ENCODE results near the gene RIOX2.
"Not testable (repeated sequence)": the region's sequence is repeated elsewhere in the genome, so short reads cannot be mapped to it uniquely, and the experiment has no call there.

Gene RIOX2

GRCh38 chr3:97971679-97972567, at the start of gene RIOX2:
RIOX2 (minus strand) TSS chr3:97972431; CDS start chr3:97967593, 4,838 bp downstream.
- peak; percentile 92 for DNase-seq (ENCODE audit: low spot score)

GRCh38 chr3:98020412-98020811, 48.2 kb upstream of the RIOX2 start:
- DNase-seq (ENCODE audit: low spot score): no peak

GRCh38 chr3:98018301-98018700, 46.1 kb upstream of the RIOX2 start:
- no peak for DNase-seq (ENCODE audit: low spot score)

GRCh38 chr3:98014268-98014585, 42.0 kb upstream of the RIOX2 start:
- DNase-seq (ENCODE audit: low spot score): no peak

- DNase-seq (ENCODE audit: low spot score): no peak
These were observed 41.4 kb upstream of the RIOX2 start for GRCh38 chr3:98013411-98014267.

GRCh38 chr3:98012979-98013378, 40.7 kb upstream of the RIOX2 start:
- no peak for DNase-seq (ENCODE audit: low spot score)

- DNase-seq (ENCODE audit: low spot score): not testable (repeated sequence)
These were observed 38.7 kb upstream of the RIOX2 start for GRCh38 chr3:98010883-98011449.

- DNase-seq (ENCODE audit: low spot score): no peak
These were observed 38.1 kb upstream of the RIOX2 start for GRCh38 chr3:98010194-98010882.

- no peak for DNase-seq (ENCODE audit: low spot score)
These were observed 36.6 kb upstream of the RIOX2 start for GRCh38 chr3:98008855-98009254.

- no peak for DNase-seq (ENCODE audit: low spot score)
These were observed 33.2 kb upstream of the RIOX2 start for GRCh38 chr3:98005438-98005837.

GRCh38 chr3:98004721-98005120, 32.5 kb upstream of the RIOX2 start:
- DNase-seq (ENCODE audit: low spot score): no peak

- peak; percentile 29 for DNase-seq (ENCODE audit: low spot score)
These were observed 31.2 kb upstream of the RIOX2 start for GRCh38 chr3:98003306-98003969.

GRCh38 chr3:98002717-98003116, 30.5 kb upstream of the RIOX2 start:
- no peak for DNase-seq (ENCODE audit: low spot score)

GRCh38 chr3:97999994-98000393, 27.8 kb upstream of the RIOX2 start:
- DNase-seq (ENCODE audit: low spot score): no peak

- DNase-seq (ENCODE audit: low spot score): no peak
These were observed 26.9 kb upstream of the RIOX2 start for GRCh38 chr3:97999103-97999502.

GRCh38 chr3:97996988-97997387, 24.8 kb upstream of the RIOX2 start:
- DNase-seq (ENCODE audit: low spot score): peak; percentile 8

- no peak for DNase-seq (ENCODE audit: low spot score)
These were observed 22.2 kb upstream of the RIOX2 start for GRCh38 chr3:97994328-97994945.

GRCh38 chr3:97993526-97993925, 21.3 kb upstream of the RIOX2 start:
- no peak for DNase-seq (ENCODE audit: low spot score)

- no peak for DNase-seq (ENCODE audit: low spot score)
These were observed 20.4 kb upstream of the RIOX2 start for GRCh38 chr3:97992547-97993173.

- no peak for DNase-seq (ENCODE audit: low spot score)
These were observed 19.1 kb upstream of the RIOX2 start for GRCh38 chr3:97991293-97991682.
